Measurements from ENCODE around the gene CLDN12. TPM values are rescaled to one million over a fixed set of nuclear protein-coding genes. Genes with fewer than 3 reads are reported as not detected.
A peak's percentile ranks its signal among the peaks of the same experiment; 100 is the strongest.
"Not testable (repeated sequence)": the region's sequence is repeated elsewhere in the genome, so short reads cannot be mapped to it uniquely, and the experiment has no call there.

Gene CLDN12
- polyA plus RNA-seq, 3 donors from 2014 or later = 0.09 to 0.36 TPM; not detected in 1

- no peak overlapping the region for H3K4me3 Mint-ChIP-seq
- no peak overlapping the region for H3K27ac Mint-ChIP-seq
- peaks cover 3 to 8% of the 10 kb centered on the region in 2 donors for H3K4me1 Mint-ChIP-seq
- DNase-seq = no peak
- H3K27me3 Mint-ChIP-seq (ENCODE audit: low read depth in 3 of 3) = peaks cover 0 to 10% (median 0%) of the 10 kb centered on the region in 3 donors
- H3K9me3 Mint-ChIP-seq = no peaks in the 10 kb centered on the region
- H3K36me3 Mint-ChIP-seq = no peaks in the 10 kb centered on the region
These were observed 50.7 kb downstream of the CLDN12 start for GRCh38 chr7:90453931-90454330.

- no peaks in the 10 kb centered on the region for H3K36me3 Mint-ChIP-seq
- peak overlapping the region in 2 of 5 donors; percentile 36 to 43 for H3K4me3 Mint-ChIP-seq
- DNase-seq = peak in 2 of 3 donors; percentile 24 to 29
- H3K4me1 Mint-ChIP-seq = peaks cover 3 to 8% of the 10 kb centered on the region in 2 donors
- peaks cover 0 to 10% (median 0%) of the 10 kb centered on the region in 3 donors for H3K27me3 Mint-ChIP-seq (ENCODE audit: low read depth in 3 of 3)
- H3K9me3 Mint-ChIP-seq = no peaks in the 10 kb centered on the region
- peak overlapping the region in 1 of 6 donors; percentile 12 for H3K27ac Mint-ChIP-seq
These were observed 52.1 kb downstream of the CLDN12 start for GRCh38 chr7:90455163-90456030.

GRCh38 chr7:90458104-90458503 is 54.8 kb downstream of the CLDN12 start:
- Mint-ChIP-seq H3K27me3 (ENCODE audit: low read depth in 3 of 3) (peaks cover 0 to 3% (median 1%) of the 10 kb centered on the region in 3 donors), H3K27ac (no peak overlapping the region), H3K36me3 (no peaks in the 10 kb centered on the region), H3K9me3 (no peaks in the 10 kb centered on the region), H3K4me3 (no peak overlapping the region), H3K4me1 (peaks cover 7 to 12% of the 10 kb centered on the region in 2 donors)
- no peak for DNase-seq

- DNase-seq = no peak
- Mint-ChIP-seq H3K9me3 (peaks cover 0 to 3% (median 0%) of the 10 kb centered on the region in 6 donors), H3K36me3 (peaks cover 2 to 4% (median 3%) of the 10 kb centered on the region in 3 donors), H3K4me3 (no peak overlapping the region), H3K27ac (no peak overlapping the region), H3K27me3 (ENCODE audit: low read depth in 3 of 3) (peaks cover 0 to 3% (median 1%) of the 10 kb centered on the region in 3 donors), H3K4me1 (peaks cover 14 to 20% of the 10 kb centered on the region in 2 donors)
These were observed 56.6 kb downstream of the CLDN12 start for GRCh38 chr7:90459888-90460287.

- no peak for DNase-seq
- Mint-ChIP-seq H3K9me3 (peaks cover 0 to 7% (median 0%) of the 10 kb centered on the region in 6 donors), H3K27me3 (ENCODE audit: low read depth in 3 of 3) (peaks cover 0 to 3% (median 1%) of the 10 kb centered on the region in 3 donors), H3K36me3 (peaks cover 3 to 8% (median 4%) of the 10 kb centered on the region in 3 donors), H3K27ac (no peak overlapping the region), H3K4me1 (peaks cover 11 to 12% of the 10 kb centered on the region in 2 donors), H3K4me3 (no peak overlapping the region)
These were observed 58.0 kb downstream of the CLDN12 start for GRCh38 chr7:90461219-90461618.

- Mint-ChIP-seq H3K27ac (peak overlapping the region; percentile 47 to 87 (median 56)), H3K4me1 (peaks cover 11 to 12% of the 10 kb centered on the region in 2 donors), H3K4me3 (peak overlapping the region; percentile 56 to 93 (median 74))
- peak; percentile 22 to 41 (median 40) for DNase-seq
- not testable (repeated sequence) for H3K27me3 Mint-ChIP-seq (ENCODE audit: low read depth in 3 of 3); H3K9me3 Mint-ChIP-seq; H3K36me3 Mint-ChIP-seq
These were observed 59.9 kb downstream of the CLDN12 start for GRCh38 chr7:90463151-90463628.

Other genes starting within 250 kb of the CLDN12 start
- gene STEAP1, start 249.0 kb upstream of the CLDN12 start, polyA plus RNA-seq = not detected
- not detected for gene STEAP2, start 191.7 kb upstream of the CLDN12 start, polyA plus RNA-seq
- not detected for gene CFAP69, start 158.3 kb upstream of the CLDN12 start, polyA plus RNA-seq
- not detected for gene FAM237B, start 82.2 kb upstream of the CLDN12 start, polyA plus RNA-seq
- 10 to 100 TPM; 18.7 to 31.3 (median 30.1) TPM for gene GTPBP10, start 56.7 kb upstream of the CLDN12 start, polyA plus RNA-seq
- gene PTTG1IP2, start 66.2 kb downstream of the CLDN12 start, polyA plus RNA-seq = not detected
- under 1 TPM in 1 of 3 donors, not detected in 2; 0.22 TPM for gene CDK14, start 192.9 kb downstream of the CLDN12 start, polyA plus RNA-seq